Keratinocyte (primary cell): ENCODE data around the gene P3H1. TPM values are rescaled to one million over a fixed set of nuclear protein-coding genes. Genes with fewer than 3 reads are reported as not detected.

ENCODE experiments used
- DNase-seq: peaks from one replicate; pipeline ENCODE4 v3.0.0-alpha.2; 2011; ENCODE audit warnings: low read depth, missing footprints, low spot score
- FAIRE-seq: peaks from 2 replicates; lab custom pipeline; 2011; peaks lifted over from hg19 to GRCh38; lab: Jason Lieb, UNC
- H2AFZ ChIP-seq: 2 replicates; pipeline ENCODE4 v1.6.0; 2012; ENCODE audit warnings: low read length, control low read depth, inconsistent platforms; ENCODE audit not compliant: control insufficient read depth
- H3K27ac ChIP-seq: 2 replicates; pipeline ENCODE4 v1.5.1; 2011; ENCODE audit warnings: low read length; ENCODE audit not compliant: control insufficient read depth, insufficient read depth
- H3K27me3 ChIP-seq: 3 replicates; pipeline ENCODE4 v1.6.0; 2011; ENCODE audit warnings: low read length; ENCODE audit not compliant: control insufficient read depth, insufficient read depth; ENCODE audit errors: extremely low read depth
- H3K36me3 ChIP-seq, 2 experiments: 2 replicates in 1 of 2; 3 replicates in 1 of 2; pipeline ENCODE4 v1.5.1; 2011; ENCODE audit warnings: low read length in 2 of 2, mild to moderate bottlenecking in 1 of 2; ENCODE audit not compliant: control insufficient read depth in 2 of 2, insufficient read depth in 2 of 2; ENCODE audit errors: extremely low read depth in 1 of 2
- H3K4me1 ChIP-seq: 3 replicates; pipeline ENCODE4 v1.5.1; 2011; ENCODE audit warnings: low read length; ENCODE audit not compliant: control insufficient read depth, insufficient read depth; ENCODE audit errors: extremely low read depth
- H3K4me2 ChIP-seq: 3 replicates; pipeline ENCODE4 v1.6.0; 2011; ENCODE audit warnings: low read depth, low read length; ENCODE audit not compliant: control insufficient read depth, insufficient read depth; ENCODE audit errors: extremely low read depth
- H3K4me3 ChIP-seq, 3 experiments: fragments of 200-600 bp in 1 of 3; sonication (generic) in 1 of 3; 2 replicates in 2 of 3; 3 replicates in 1 of 3; pipeline ENCODE4 v1.5.1; 2011 to 2016; ENCODE audit warnings: low read length in 3 of 3, mild to moderate bottlenecking in 3 of 3, control low read depth in 2 of 3, inconsistent platforms in 1 of 3, low read depth in 1 of 3, mixed read lengths in 1 of 3, mixed run types in 1 of 3, moderate library complexity in 1 of 3; ENCODE audit not compliant: control insufficient read depth in 2 of 3, insufficient read depth in 2 of 3; ENCODE audit errors: extremely low read depth in 1 of 3
- H3K79me2 ChIP-seq: 2 replicates; pipeline ENCODE4 v1.6.0; 2012; ENCODE audit warnings: low read length; ENCODE audit not compliant: control insufficient read depth, insufficient read depth
- H3K9ac ChIP-seq: 3 replicates; pipeline ENCODE4 v1.6.0; 2011; ENCODE audit warnings: low read length; ENCODE audit not compliant: control insufficient read depth, insufficient read depth; ENCODE audit errors: extremely low read depth
- H3K9me1 ChIP-seq: 3 replicates; pipeline ENCODE4 v1.6.0; 2011; ENCODE audit warnings: low read length; ENCODE audit not compliant: control insufficient read depth, insufficient read depth; ENCODE audit errors: extremely low read depth
- H3K9me3 ChIP-seq: 2 replicates; pipeline ENCODE4 v1.5.1; 2012; ENCODE audit warnings: low read depth, low read length; ENCODE audit not compliant: control insufficient read depth
- H4K20me1 ChIP-seq: 3 replicates; pipeline ENCODE4 v1.6.0; 2011; ENCODE audit warnings: low read length; ENCODE audit not compliant: control insufficient read depth, insufficient read depth; ENCODE audit errors: extremely low read depth
- CTCF ChIP-seq, 3 experiments: IDR thresholded peaks in 1 of 3; conservative IDR thresholded peaks in 1 of 3; optimal IDR thresholded peaks in 1 of 3; 2 replicates in 2 of 3; 3 replicates in 1 of 3; pipeline versions ENCODE3 to v1.5.1; 2011; ENCODE audit warnings: low read length in 3 of 3, mild to moderate bottlenecking in 3 of 3, moderate library complexity in 2 of 3, control low read depth in 1 of 3, inconsistent platforms in 1 of 3; ENCODE audit not compliant: insufficient read depth in 2 of 3; ENCODE audit errors: extremely low read depth in 1 of 3
- EZH2 ChIP-seq: IDR thresholded peaks from one replicate; pipeline ENCODE4 v1.6.1; 2012; ENCODE audit warnings: inconsistent platforms, mild to moderate bottlenecking, low read length, moderate library complexity
- dilution Hi-C: fragments of 300-500 bp; cut with MboI; formaldehyde crosslinking; loops from one replicate; pipeline ENCODE4 v1.7.0; 2020; ENCODE audit warnings: low sequenced_read_pairs; ENCODE audit not compliant: extremely low pct_ligation_motif_present
- polyA plus RNA-seq, 5 experiments: library from polyadenylated mRNA; depleted of rRNA in 3 of 5; stranded (reverse) in 3 of 5; stranded (forward) in 1 of 5; unstranded in 1 of 5; fragments of >200 nt; gene quantifications; 1 replicate in 1 of 5; 2 replicates in 3 of 5; 3 replicates in 1 of 5; pipeline versions ENCODE4 v1.2.1 to v1.2.3, GENCODE V29; 2011 to 2012; ENCODE audit warnings: missing spikeins in 2 of 5, low read depth in 1 of 5, low replicate concordance in 1 of 5

Gene P3H1
- polyA plus RNA-seq, 1 donor (not counting 4 experiments of a cell fraction or from before 2014, with no cell fraction given), result 24.4 TPM

GRCh38 chr1:42733415-42734200 lies 33.2 kb downstream of the P3H1 start:
- Histone ChIP-seq H3K27me3 (no peaks in the 10 kb centered on the region), H2AFZ (no peak overlapping the region), H4K20me1 (no peaks in the 10 kb centered on the region), H3K9ac (no peak overlapping the region), H3K79me2 (no peaks in the 10 kb centered on the region), H3K9me1 (no peaks in the 10 kb centered on the region), H3K27ac (no peak overlapping the region), H3K4me2 (no peak overlapping the region), H3K4me1 (peaks cover 27% of the 10 kb centered on the region), H3K9me3 (no peaks in the 10 kb centered on the region), H3K36me3 (no peaks in the 10 kb centered on the region), H3K4me3 (no peak overlapping the region)
- no peak for DNase-seq
- no peak for FAIRE-seq
- TF ChIP-seq CTCF (optimal IDR thresholded peaks at IDR 0.05 in 1 of 3, IDR thresholded peaks at IDR 0.05 in 1 of 3, conservative IDR thresholded peaks at IDR 0.05 in 1 of 3; ENCODE audit: extremely low read depth in 1 of 3, insufficient read depth in 2 of 3, low read length in 3 of 3) (no peak), EZH2 (no peak)
- dilution Hi-C loops, result no loop called here

- Histone ChIP-seq H3K4me2 (no peak overlapping the region), H3K36me3 (no peaks in the 10 kb centered on the region), H3K79me2 (no peaks in the 10 kb centered on the region), H3K27me3 (no peaks in the 10 kb centered on the region), H3K4me3 (no peak overlapping the region), H4K20me1 (no peaks in the 10 kb centered on the region), H3K9ac (no peak overlapping the region), H3K4me1 (peaks cover 24% of the 10 kb centered on the region), H2AFZ (no peak overlapping the region), H3K9me3 (no peaks in the 10 kb centered on the region), H3K27ac (no peak overlapping the region), H3K9me1 (no peaks in the 10 kb centered on the region)
- DNase-seq, result no peak
- no peak for TF ChIP-seq CTCF (optimal IDR thresholded peaks at IDR 0.05 in 1 of 3, IDR thresholded peaks at IDR 0.05 in 1 of 3, conservative IDR thresholded peaks at IDR 0.05 in 1 of 3; ENCODE audit: extremely low read depth in 1 of 3, insufficient read depth in 2 of 3, low read length in 3 of 3)
- dilution Hi-C loops, result no loop called here
- peak; percentile 41 for FAIRE-seq
These were observed 34.6 kb downstream of the P3H1 start for GRCh38 chr1:42732126-42732680.
